ENCODE data around the gene LCN15.
"Not testable (repeated sequence)": the region's sequence is repeated elsewhere in the genome, so short reads cannot be mapped to it uniquely, and the experiment has no call there.

Gene LCN15

GRCh38 chr9:136782452-136782851, 18.1 kb upstream of the LCN15 start:
- Histone ChIP-seq H3K4me3 (ENCODE audit: low read length) (no peak overlapping the region), H3K9me3 (ENCODE audit: control insufficient read depth, low read depth, low read length) (no peaks in the 10 kb centered on the region), H3K4me1 (ENCODE audit: control insufficient read depth, low read depth, low read length) (no peaks in the 10 kb centered on the region), H3K27me3 (ENCODE audit: control insufficient read depth, insufficient read depth, low read length) (peaks cover 6% of the 10 kb centered on the region), H3K27ac (ENCODE audit: low read length) (no peak overlapping the region), H3K9ac (ENCODE audit: low read length) (no peak overlapping the region), H3K36me3 (ENCODE audit: control insufficient read depth, low read depth, low read length) (no peaks in the 10 kb centered on the region)

- Histone ChIP-seq H3K4me3 (ENCODE audit: low read length) (no peak overlapping the region), H3K27ac (ENCODE audit: low read length) (no peak overlapping the region), H3K36me3 (ENCODE audit: control insufficient read depth, low read depth, low read length) (no peaks in the 10 kb centered on the region), H3K27me3 (ENCODE audit: control insufficient read depth, insufficient read depth, low read length) (peaks cover 6% of the 10 kb centered on the region), H3K4me1 (ENCODE audit: control insufficient read depth, low read depth, low read length) (no peaks in the 10 kb centered on the region), H3K9ac (ENCODE audit: low read length) (no peak overlapping the region), H3K9me3 (ENCODE audit: control insufficient read depth, low read depth, low read length) (no peaks in the 10 kb centered on the region)
Measured at GRCh38 chr9:136779808-136780207, 15.5 kb upstream of the LCN15 start.

- no peaks in the 10 kb centered on the region for H3K36me3 ChIP-seq (ENCODE audit: control insufficient read depth, low read depth, low read length)
- no peaks in the 10 kb centered on the region for H3K4me1 ChIP-seq (ENCODE audit: control insufficient read depth, low read depth, low read length)
- H3K4me3 ChIP-seq (ENCODE audit: low read length): no peak overlapping the region
- no peak overlapping the region for H3K9ac ChIP-seq (ENCODE audit: low read length)
- no peak overlapping the region for H3K27ac ChIP-seq (ENCODE audit: low read length)
- H3K27me3 ChIP-seq (ENCODE audit: control insufficient read depth, insufficient read depth, low read length): peaks cover 6% of the 10 kb centered on the region
- H3K9me3 ChIP-seq (ENCODE audit: control insufficient read depth, low read depth, low read length): peaks cover 5% of the 10 kb centered on the region
Measured at GRCh38 chr9:136777359-136777758, 13.0 kb upstream of the LCN15 start.

GRCh38 chr9:136776947-136777346, 12.6 kb upstream of the LCN15 start:
- no peak overlapping the region for H3K27ac ChIP-seq (ENCODE audit: low read length)
- H3K4me1 ChIP-seq (ENCODE audit: control insufficient read depth, low read depth, low read length): no peaks in the 10 kb centered on the region
- H3K4me3 ChIP-seq (ENCODE audit: low read length): no peak overlapping the region
- H3K9me3 ChIP-seq (ENCODE audit: control insufficient read depth, low read depth, low read length): peaks cover 5% of the 10 kb centered on the region
- no peak overlapping the region for H3K9ac ChIP-seq (ENCODE audit: low read length)
- peaks cover 6% of the 10 kb centered on the region for H3K27me3 ChIP-seq (ENCODE audit: control insufficient read depth, insufficient read depth, low read length)
- no peaks in the 10 kb centered on the region for H3K36me3 ChIP-seq (ENCODE audit: control insufficient read depth, low read depth, low read length)

GRCh38 chr9:136775191-136775590, 10.9 kb upstream of the LCN15 start:
- H3K4me3 ChIP-seq (ENCODE audit: low read length): no peak overlapping the region
- H3K27ac ChIP-seq (ENCODE audit: low read length): no peak overlapping the region
- peaks cover 5% of the 10 kb centered on the region for H3K9me3 ChIP-seq (ENCODE audit: control insufficient read depth, low read depth, low read length)
- no peaks in the 10 kb centered on the region for H3K36me3 ChIP-seq (ENCODE audit: control insufficient read depth, low read depth, low read length)
- H3K9ac ChIP-seq (ENCODE audit: low read length): no peak overlapping the region
- H3K27me3 ChIP-seq (ENCODE audit: control insufficient read depth, insufficient read depth, low read length): peaks cover 6% of the 10 kb centered on the region
- no peaks in the 10 kb centered on the region for H3K4me1 ChIP-seq (ENCODE audit: control insufficient read depth, low read depth, low read length)

GRCh38 chr9:136774416-136775045, 10.2 kb upstream of the LCN15 start:
- H3K4me3 ChIP-seq (ENCODE audit: low read length): no peak overlapping the region
- H3K9ac ChIP-seq (ENCODE audit: low read length): no peak overlapping the region
- no peaks in the 10 kb centered on the region for H3K4me1 ChIP-seq (ENCODE audit: control insufficient read depth, low read depth, low read length)
- no peaks in the 10 kb centered on the region for H3K36me3 ChIP-seq (ENCODE audit: control insufficient read depth, low read depth, low read length)
- peaks cover 5% of the 10 kb centered on the region for H3K9me3 ChIP-seq (ENCODE audit: control insufficient read depth, low read depth, low read length)
- H3K27me3 ChIP-seq (ENCODE audit: control insufficient read depth, insufficient read depth, low read length): peaks cover 6% of the 10 kb centered on the region
- no peak overlapping the region for H3K27ac ChIP-seq (ENCODE audit: low read length)

GRCh38 chr9:136773386-136774044, 9.2 kb upstream of the LCN15 start:
- Histone ChIP-seq H3K9me3 (ENCODE audit: control insufficient read depth, low read depth, low read length) (peaks cover 5% of the 10 kb centered on the region), H3K27me3 (ENCODE audit: control insufficient read depth, insufficient read depth, low read length) (peaks cover 6% of the 10 kb centered on the region), H3K4me3 (ENCODE audit: low read length) (no peak overlapping the region), H3K27ac (ENCODE audit: low read length) (no peak overlapping the region), H3K36me3 (ENCODE audit: control insufficient read depth, low read depth, low read length) (no peaks in the 10 kb centered on the region), H3K9ac (ENCODE audit: low read length) (no peak overlapping the region), H3K4me1 (ENCODE audit: control insufficient read depth, low read depth, low read length) (no peaks in the 10 kb centered on the region)

GRCh38 chr9:136771907-136772415, 7.6 kb upstream of the LCN15 start:
- no peaks in the 10 kb centered on the region for H3K36me3 ChIP-seq (ENCODE audit: control insufficient read depth, low read depth, low read length)
- no peak overlapping the region for H3K27ac ChIP-seq (ENCODE audit: low read length)
- H3K4me1 ChIP-seq (ENCODE audit: control insufficient read depth, low read depth, low read length): no peaks in the 10 kb centered on the region
- no peak overlapping the region for H3K9ac ChIP-seq (ENCODE audit: low read length)
- H3K9me3 ChIP-seq (ENCODE audit: control insufficient read depth, low read depth, low read length): peaks cover 5% of the 10 kb centered on the region
- no peak overlapping the region for H3K4me3 ChIP-seq (ENCODE audit: low read length)
- peaks cover 4% of the 10 kb centered on the region for H3K27me3 ChIP-seq (ENCODE audit: control insufficient read depth, insufficient read depth, low read length)

- H3K4me3 ChIP-seq (ENCODE audit: low read length): no peak overlapping the region
- H3K9me3 ChIP-seq (ENCODE audit: control insufficient read depth, low read depth, low read length): peaks cover 5% of the 10 kb centered on the region
- no peaks in the 10 kb centered on the region for H3K36me3 ChIP-seq (ENCODE audit: control insufficient read depth, low read depth, low read length)
- H3K9ac ChIP-seq (ENCODE audit: low read length): no peak overlapping the region
- H3K4me1 ChIP-seq (ENCODE audit: control insufficient read depth, low read depth, low read length): no peaks in the 10 kb centered on the region
- no peak overlapping the region for H3K27ac ChIP-seq (ENCODE audit: low read length)
- peaks cover 4% of the 10 kb centered on the region for H3K27me3 ChIP-seq (ENCODE audit: control insufficient read depth, insufficient read depth, low read length)
Measured at GRCh38 chr9:136769710-136770191, 5.4 kb upstream of the LCN15 start.

GRCh38 chr9:136766410-136767120, 2.2 kb upstream of the LCN15 start:
- H3K9me3 ChIP-seq (ENCODE audit: control insufficient read depth, low read depth, low read length); H3K4me3 ChIP-seq (ENCODE audit: low read length); H3K36me3 ChIP-seq (ENCODE audit: control insufficient read depth, low read depth, low read length); H3K27me3 ChIP-seq (ENCODE audit: control insufficient read depth, insufficient read depth, low read length); H3K9ac ChIP-seq (ENCODE audit: low read length); H3K4me1 ChIP-seq (ENCODE audit: control insufficient read depth, low read depth, low read length); H3K27ac ChIP-seq (ENCODE audit: low read length): not testable (repeated sequence)

- H3K27me3 ChIP-seq (ENCODE audit: control insufficient read depth, insufficient read depth, low read length); H3K9ac ChIP-seq (ENCODE audit: low read length); H3K27ac ChIP-seq (ENCODE audit: low read length): not testable (repeated sequence)
Measured at GRCh38 chr9:136765745-136766409, 1.6 kb upstream of the LCN15 start.

More at GRCh38 chr9:136765745-136766409, 1.6 kb upstream of the LCN15 start:
- not testable (repeated sequence) for H3K36me3 ChIP-seq (ENCODE audit: control insufficient read depth, low read depth, low read length); H3K9me3 ChIP-seq (ENCODE audit: control insufficient read depth, low read depth, low read length); H3K4me3 ChIP-seq (ENCODE audit: low read length); H3K4me1 ChIP-seq (ENCODE audit: control insufficient read depth, low read depth, low read length)

Data from iPS-18a (cell line).